ENCODE data around the gene CXorf58.

DNA sequence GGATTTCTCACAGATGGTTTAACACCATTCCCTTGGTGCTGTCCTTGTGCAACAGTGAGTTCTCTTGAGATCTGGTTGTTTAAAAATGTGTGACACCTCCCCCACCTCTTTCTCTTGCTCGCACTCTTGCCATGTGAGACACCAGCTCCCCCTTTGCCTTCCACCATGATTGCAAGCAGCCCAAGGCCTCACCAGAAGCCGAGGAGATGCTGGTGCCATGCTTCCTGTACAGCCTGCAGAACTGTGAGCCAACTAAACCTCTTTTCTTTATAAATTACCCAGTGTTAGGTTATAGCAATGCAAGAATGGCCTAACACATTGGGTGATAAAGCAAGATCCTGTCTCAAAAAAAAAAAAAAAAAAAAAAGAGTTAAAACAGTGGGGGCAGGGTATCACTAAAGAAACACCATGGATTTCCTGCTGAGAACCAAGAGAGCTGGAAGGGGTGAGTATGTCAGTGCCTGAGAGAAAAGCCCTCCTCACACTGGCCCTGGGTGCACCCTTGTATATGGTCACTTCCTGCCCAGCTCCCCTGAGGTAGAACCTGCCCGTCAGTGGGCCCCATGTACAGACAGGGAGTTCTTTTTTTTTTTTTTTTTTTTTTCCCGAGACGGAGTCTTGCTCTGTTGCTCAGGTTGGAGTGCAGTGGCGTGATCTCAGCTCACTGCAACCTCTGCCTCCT, 46.5 kb upstream of the CXorf58 start:
- TF ChIP-seq, protein P1, sequence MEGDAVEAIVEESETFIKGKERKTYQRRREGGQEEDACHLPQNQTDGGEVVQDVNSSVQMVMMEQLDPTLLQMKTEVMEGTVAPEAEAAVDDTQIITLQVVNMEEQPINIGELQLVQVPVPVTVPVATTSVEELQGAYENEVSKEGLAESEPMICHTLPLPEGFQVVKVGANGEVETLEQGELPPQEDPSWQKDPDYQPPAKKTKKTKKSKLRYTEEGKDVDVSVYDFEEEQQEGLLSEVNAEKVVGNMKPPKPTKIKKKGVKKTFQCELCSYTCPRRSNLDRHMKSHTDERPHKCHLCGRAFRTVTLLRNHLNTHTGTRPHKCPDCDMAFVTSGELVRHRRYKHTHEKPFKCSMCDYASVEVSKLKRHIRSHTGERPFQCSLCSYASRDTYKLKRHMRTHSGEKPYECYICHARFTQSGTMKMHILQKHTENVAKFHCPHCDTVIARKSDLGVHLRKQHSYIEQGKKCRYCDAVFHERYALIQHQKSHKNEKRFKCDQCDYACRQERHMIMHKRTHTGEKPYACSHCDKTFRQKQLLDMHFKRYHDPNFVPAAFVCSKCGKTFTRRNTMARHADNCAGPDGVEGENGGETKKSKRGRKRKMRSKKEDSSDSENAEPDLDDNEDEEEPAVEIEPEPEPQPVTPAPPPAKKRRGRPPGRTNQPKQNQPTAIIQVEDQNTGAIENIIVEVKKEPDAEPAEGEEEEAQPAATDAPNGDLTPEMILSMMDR (IDR thresholded peaks at IDR 0.05; ENCODE audit: insufficient read depth, low read length, poor library complexity, severe bottlenecking) = no peak
- TF ChIP-seq EZH2phosphoT487 (conservative IDR thresholded peaks at IDR 0.05; ENCODE audit: low read length) = no peak
